B cell (primary cell): Measurements from ENCODE around the gene HBZ. TPM values are rescaled to one million over a fixed set of nuclear protein-coding genes. Genes with fewer than 3 reads are reported as not detected.
"Not testable (repeated sequence)": the region's sequence is repeated elsewhere in the genome, so short reads cannot be mapped to it uniquely, and the experiment has no call there.

Experiments used
- ATAC-seq: fragments of 200-7000 bp; cut with Tn5 transposase; one replicate; pipeline ENCODE4 v1.10.0; 2021; ENCODE audit warnings: low read depth, mild to moderate bottlenecking, moderate number of reproducible peaks, moderate library complexity
- CTCF ChIA-PET: fragments of 350-600 bp; sonication (Branson Sonifier 250); formaldehyde crosslinking; loops from one replicate; lab custom pipeline; 2021; ENCODE audit warnings: antibody characterized with exemption, inconsistent platforms; lab: Charles Lee
- POLR2A ChIA-PET: fragments of 350-600 bp; sonication (Branson Sonifier 250); formaldehyde crosslinking; loops from one replicate; lab custom pipeline; 2021; ENCODE audit warnings: antibody characterized with exemption; lab: Charles Lee
- DNase-seq: peaks from one replicate; pipeline ENCODE4 v3.0.0; 2013
- H2AFZ ChIP-seq: 2 replicates; pipeline ENCODE4 v1.6.1; 2012; ENCODE audit warnings: mild to moderate bottlenecking, low read depth, low read length; ENCODE audit not compliant: insufficient read depth, poor library complexity, severe bottlenecking
- H3K27ac ChIP-seq, 2 donors: 1 replicate in 1 of 2; 2 replicates in 1 of 2; pipeline ENCODE4 v1.5.1; 2012 to 2013; ENCODE audit warnings: low read length in 2 of 2, mild to moderate bottlenecking in 2 of 2, moderate library complexity in 1 of 2
- H3K27me3 ChIP-seq, 4 experiments: fragments of 200-600 bp in 1 of 4; sonication (generic) in 1 of 4; replicated peaks in 1 of 4; 1 replicate in 2 of 4; 2 replicates in 2 of 4; pipeline versions ENCODE4 v1.6.1 to v1.7.0; 2013 to 2016; ENCODE audit warnings: low read length in 3 of 4, mild to moderate bottlenecking in 2 of 4, mixed read lengths in 1 of 4, moderate library complexity in 1 of 4; ENCODE audit not compliant: insufficient read depth in 4 of 4, control insufficient read depth in 3 of 4; ENCODE audit errors: control extremely low read depth in 1 of 4
- H3K36me3 ChIP-seq, 2 experiments: replicated peaks in 1 of 2; 1 replicate in 1 of 2; 2 replicates in 1 of 2; pipeline versions ENCODE4 v1.6.1 to v1.7.1; 2013; ENCODE audit warnings: low read length in 1 of 2; ENCODE audit not compliant: insufficient read depth in 2 of 2, control insufficient read depth in 1 of 2; ENCODE audit errors: control extremely low read depth in 1 of 2, extremely low read depth in 1 of 2
- H3K4me1 ChIP-seq, 2 donors: fragments of 200-600 bp in 1 of 2; sonication (generic) in 1 of 2; 1 replicate in 1 of 2; 2 replicates in 1 of 2; pipeline versions ENCODE4 v1.5.1 to v1.6.1; 2013 to 2017; ENCODE audit warnings: low read length in 2 of 2; ENCODE audit not compliant: control insufficient read depth in 2 of 2, insufficient read depth in 2 of 2
- H3K4me2 ChIP-seq: replicated peaks from 2 replicates; pipeline ENCODE3; 2012; ENCODE audit warnings: mild to moderate bottlenecking, low read depth, low read length; ENCODE audit not compliant: poor library complexity, severe bottlenecking
- H3K4me3 ChIP-seq, 5 experiments: fragments of 200-600 bp in 1 of 5; sonication (generic) in 1 of 5; 1 replicate in 3 of 5; 2 replicates in 2 of 5; pipeline versions ENCODE4 v1.5.1 to v1.7.0; 2011 to 2016; ENCODE audit warnings: low read length in 4 of 5, mild to moderate bottlenecking in 4 of 5, low read depth in 2 of 5, control low read depth in 1 of 5, moderate library complexity in 1 of 5; ENCODE audit not compliant: insufficient read depth in 1 of 5; ENCODE audit errors: control extremely low read depth in 1 of 5, extremely low read depth in 1 of 5
- H3K79me2 ChIP-seq: fragments of 200-600 bp; sonication (generic); one replicate; pipeline ENCODE4 v1.6.0; 2016; ENCODE audit warnings: low read length; ENCODE audit not compliant: control insufficient read depth, insufficient read depth
- H3K9ac ChIP-seq: fragments of 200-600 bp; sonication (generic); 2 replicates; pipeline ENCODE4 v1.6.1; 2017; ENCODE audit warnings: mild to moderate bottlenecking, low read length, moderate library complexity
- H3K9me3 ChIP-seq, 3 donors: one replicate each; pipeline versions ENCODE4 v1.6.1 to v1.7.1; 2013; ENCODE audit warnings: low read length in 2 of 3; ENCODE audit not compliant: control insufficient read depth in 2 of 3, insufficient read depth in 1 of 3; ENCODE audit errors: control extremely low read depth in 1 of 3
- H4K20me1 ChIP-seq: 2 replicates; pipeline ENCODE4 v1.6.0; 2012; ENCODE audit warnings: mild to moderate bottlenecking, low read length; ENCODE audit not compliant: insufficient read depth, control insufficient read depth, poor library complexity, severe bottlenecking
- H3K27ac Mint-ChIP-seq: one replicate; pipeline ENCODE4 v1.8.0; 2021; ENCODE audit warnings: mixed read lengths
- H3K27me3 Mint-ChIP-seq: one replicate; pipeline ENCODE4 v1.8.0; 2021; ENCODE audit warnings: mixed read lengths
- H3K4me1 Mint-ChIP-seq: one replicate; pipeline ENCODE4 v1.8.0; 2021; ENCODE audit warnings: mixed read lengths
- H3K4me3 Mint-ChIP-seq: one replicate; pipeline ENCODE4 v1.8.0; 2021; ENCODE audit warnings: mixed read lengths
- H3K9me3 Mint-ChIP-seq: one replicate; pipeline ENCODE4 v1.8.0; 2022; ENCODE audit warnings: mixed read lengths; ENCODE audit not compliant: insufficient read depth
- WGBS: methylation state at CpG from one replicate; pipeline ENCODE4 v1.1.5; 2013; ENCODE audit warnings: missing lambda C conversion rate; ENCODE audit not compliant: insufficient coverage; 5-methylcytosine and 5-hydroxymethylcytosine counted together
- intact Hi-C: fragments of 100-400 bp; cut with micrococcal nuclease; formaldehyde crosslinking; loops from one replicate; pipeline ENCODE4 v1.10.0; 2022
- polyA plus RNA-seq: library from polyadenylated mRNA; depleted of rRNA; stranded (reverse); fragments of >200 nt; gene quantifications from 2 replicates; pipeline ENCODE4 v1.2.3, GENCODE V29; 2012
- total RNA-seq, 2 donors: library from RNA; stranded (reverse); fragments of 120-200 nt in 1 of 2; gene quantifications; 1 replicate in 1 of 2; 2 replicates in 1 of 2; pipeline versions ENCODE4 v1.2.3 to v1.2.4, GENCODE V29; 2013 to 2022

Gene HBZ
- total and polyA plus RNA-seq, 2 donors (not counting 1 experiment from before 2014, with no cell fraction given): not detected

GRCh38 chr16:163696-164095 lies 11.3 kb downstream of the HBZ start:
- ATAC-seq, H4K20me1 ChIP-seq, H3K4me2 ChIP-seq, H3K36me3 ChIP-seq, H3K9ac ChIP-seq, intact Hi-C loops, H3K4me3 Mint-ChIP-seq, H3K9me3 Mint-ChIP-seq, H3K27ac ChIP-seq, DNase-seq, H3K27ac Mint-ChIP-seq, H3K79me2 ChIP-seq, POLR2A ChIA-PET, CTCF ChIA-PET, H2AFZ ChIP-seq, H3K4me3 ChIP-seq: not testable (repeated sequence)
- H3K9me3 ChIP-seq: peaks cover 0 to 13% (median 0%) of the 10 kb centered on the region in 3 donors
- peaks cover 44% of the 10 kb centered on the region for H3K27me3 Mint-ChIP-seq
- peaks cover 18 to 23% of the 10 kb centered on the region in 2 donors for H3K4me1 ChIP-seq
- no CpG with 5 or more reads among the region's 3 CpGs for WGBS
- H3K27me3 ChIP-seq: peaks cover 0 to 49% (median 16%) of the 10 kb centered on the region in 4 experiments
- peaks cover 15% of the 10 kb centered on the region for H3K4me1 Mint-ChIP-seq

DNA sequence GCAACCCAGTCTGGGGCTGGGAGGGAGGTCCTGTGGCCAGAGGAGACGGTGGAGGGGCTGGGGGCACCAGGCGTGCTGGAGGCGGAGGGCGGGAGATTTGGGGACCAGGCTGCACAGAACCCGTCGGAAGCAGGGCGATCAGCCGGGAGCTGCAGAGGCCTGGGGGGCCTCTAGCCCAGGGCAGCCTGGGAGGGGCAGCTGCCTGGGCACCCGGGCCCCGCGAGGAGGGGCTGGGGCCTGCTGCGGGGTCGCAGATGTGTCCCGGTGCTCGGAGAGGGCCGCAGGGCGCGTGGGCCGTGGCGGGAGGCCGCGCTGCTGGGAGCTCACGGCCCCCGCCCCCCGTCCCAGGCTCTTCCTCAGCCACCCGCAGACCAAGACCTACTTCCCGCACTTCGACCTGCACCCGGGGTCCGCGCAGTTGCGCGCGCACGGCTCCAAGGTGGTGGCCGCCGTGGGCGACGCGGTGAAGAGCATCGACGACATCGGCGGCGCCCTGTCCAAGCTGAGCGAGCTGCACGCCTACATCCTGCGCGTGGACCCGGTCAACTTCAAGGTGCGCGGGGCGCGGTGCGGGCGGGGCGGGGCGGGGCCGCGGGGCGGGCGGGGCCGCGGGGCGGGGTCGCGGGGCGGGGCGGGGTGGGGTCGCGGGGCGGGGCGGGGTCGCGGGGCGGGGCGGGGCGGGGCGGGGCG lies 11.8 kb downstream of the HBZ start:
- intact Hi-C loops, H3K79me2 ChIP-seq, H3K9me3 Mint-ChIP-seq, H3K36me3 ChIP-seq, H3K27ac ChIP-seq, DNase-seq, H3K4me2 ChIP-seq, H2AFZ ChIP-seq, H4K20me1 ChIP-seq, CTCF ChIA-PET, POLR2A ChIA-PET, H3K27ac Mint-ChIP-seq, H3K9ac ChIP-seq, H3K4me3 ChIP-seq, H3K4me3 Mint-ChIP-seq: not testable (repeated sequence)
- H3K4me1 ChIP-seq: peaks cover 18 to 23% of the 10 kb centered on the region in 2 donors
- peaks cover 0 to 13% (median 0%) of the 10 kb centered on the region in 3 donors for H3K9me3 ChIP-seq
- 5% methylated on average over 4 of the region's 80 CpGs for WGBS
- peak; percentile 29 for ATAC-seq
- H3K27me3 ChIP-seq: peaks cover 0 to 55% (median 19%) of the 10 kb centered on the region in 4 experiments
- Mint-ChIP-seq H3K4me1 (peaks cover 15% of the 10 kb centered on the region), H3K27me3 (peaks cover 46% of the 10 kb centered on the region)
